GM18520 (cell line): ENCODE data around the gene PPP1R12B.
"Not testable (repeated sequence)": the region's sequence is repeated elsewhere in the genome, so short reads cannot be mapped to it uniquely, and the experiment has no call there.

Experiments
- ATAC-seq: cut with Tn5 transposase; IDR thresholded peaks from one replicate; pipeline ENCODE4 v1.9.1; 2021; ENCODE audit not compliant: unreplicated experiment

PPP1R12B gene

DNA sequence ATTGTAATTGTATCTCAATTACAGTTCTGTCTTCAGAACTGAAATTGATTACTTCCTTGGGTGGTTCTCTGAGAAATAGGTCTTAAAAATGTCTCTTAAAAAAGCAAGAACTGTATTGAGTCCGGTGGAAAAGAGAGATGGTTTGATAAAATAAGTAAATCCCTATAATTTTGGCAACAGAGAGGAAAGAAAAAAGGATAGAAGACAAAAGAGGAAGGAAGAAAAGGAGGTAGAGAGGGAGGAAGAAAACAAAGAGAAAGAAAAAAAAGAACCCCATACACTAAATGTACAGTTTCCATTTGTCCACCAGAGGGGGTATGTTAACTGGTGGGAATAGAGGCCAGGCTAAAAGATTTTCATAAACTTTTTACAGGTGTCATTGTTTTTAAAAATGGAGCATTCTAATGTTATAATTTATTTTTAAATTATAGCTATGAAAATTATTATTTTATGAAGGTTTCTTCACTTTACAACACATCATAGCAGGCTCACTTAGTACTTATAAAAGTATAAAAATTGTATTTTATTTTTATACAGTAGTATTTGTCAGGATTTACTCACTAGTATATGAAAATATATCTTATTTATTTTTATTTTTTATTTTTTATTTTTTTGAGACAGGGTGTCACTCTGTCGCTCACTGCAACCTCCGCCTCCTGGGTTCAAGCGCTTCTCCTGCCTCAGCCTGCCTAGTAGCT, 4.7 kb upstream of the PPP1R12B start:
- no peak for ATAC-seq

DNA sequence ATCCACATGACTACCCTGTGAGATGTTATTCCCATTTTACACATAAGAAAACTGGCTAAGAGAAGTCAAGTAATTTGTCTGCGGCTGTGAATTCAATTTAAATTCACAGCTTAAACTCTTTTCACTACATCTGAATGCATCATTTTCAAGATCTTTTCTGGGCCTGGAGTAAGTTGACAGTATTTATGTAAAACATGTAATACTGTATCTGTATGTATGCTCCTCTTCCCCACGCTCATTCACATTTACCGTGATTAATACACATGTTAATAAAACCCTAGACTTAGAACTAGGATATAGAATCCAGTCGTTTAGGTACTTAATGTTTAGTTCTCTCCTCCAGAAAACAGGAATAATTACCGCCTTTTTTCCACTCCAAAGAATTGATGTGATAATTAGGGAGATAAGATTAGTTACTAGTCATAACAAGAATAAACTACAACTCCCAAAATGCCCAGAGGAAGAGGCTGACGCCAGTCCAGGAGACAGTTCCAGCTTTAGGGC, 442 bp upstream of the PPP1R12B start:
- ATAC-seq, result no peak

DNA sequence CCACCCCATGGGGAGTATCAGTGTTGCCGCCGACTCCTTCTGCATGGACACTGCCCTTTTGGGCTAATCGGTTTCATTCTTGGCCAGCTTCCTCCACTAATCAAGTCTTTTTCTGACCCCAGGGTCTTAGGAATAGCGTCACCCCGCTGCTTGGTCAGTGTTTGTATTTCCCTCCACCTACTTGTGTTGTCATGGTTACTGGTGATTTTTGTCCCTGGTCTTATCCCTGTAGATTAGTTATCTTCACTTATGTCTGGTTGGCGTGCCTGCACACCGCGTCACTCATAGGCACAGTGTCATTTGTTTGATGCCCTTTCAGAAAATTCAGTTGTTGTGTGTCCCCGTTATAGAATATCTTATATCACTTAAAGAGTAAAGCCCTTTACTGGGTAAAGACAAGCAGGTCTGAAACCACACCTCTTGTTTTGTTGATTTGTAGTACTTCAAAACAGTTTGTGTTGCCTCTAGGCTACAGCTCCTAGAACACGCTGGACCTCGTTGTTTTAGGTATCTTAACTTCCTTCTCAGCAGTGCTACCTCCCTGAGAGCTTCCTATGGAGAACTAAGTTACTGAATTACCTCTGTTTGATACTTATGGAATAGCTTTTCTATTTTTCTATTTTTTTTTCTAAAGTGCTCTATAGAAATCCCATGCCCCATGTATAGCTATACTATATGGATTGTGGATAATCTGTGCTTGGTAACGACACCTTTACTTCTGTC, 868 bp downstream of the PPP1R12B start:
- ATAC-seq, result no peak

DNA sequence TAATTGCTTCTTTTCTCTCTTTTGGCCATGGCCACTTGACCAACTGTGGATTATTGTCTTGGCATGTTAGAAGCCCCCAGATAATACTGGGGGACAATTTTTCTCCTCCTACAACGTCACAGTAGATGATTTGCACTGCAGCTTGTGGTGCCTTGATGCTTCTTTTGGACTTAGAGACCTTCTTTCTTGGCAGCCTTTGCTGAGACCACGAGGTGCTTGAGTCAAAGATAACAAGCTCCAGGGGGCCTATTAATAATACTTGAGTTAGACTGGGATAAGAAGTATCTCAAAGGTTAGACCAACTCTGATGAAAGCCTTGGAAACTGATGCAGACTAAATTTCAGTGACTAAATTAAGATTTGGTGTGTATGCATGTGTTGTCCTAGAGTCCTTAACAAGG, 3.2 kb downstream of the PPP1R12B start:
- no peak for ATAC-seq

GRCh38 chr1:202352583-202353197, 4.2 kb downstream of the PPP1R12B start:
- not testable (repeated sequence) for ATAC-seq

- no peak for ATAC-seq
Observed at GRCh38 chr1:202355944-202356553, 7.5 kb downstream of the PPP1R12B start.

DNA sequence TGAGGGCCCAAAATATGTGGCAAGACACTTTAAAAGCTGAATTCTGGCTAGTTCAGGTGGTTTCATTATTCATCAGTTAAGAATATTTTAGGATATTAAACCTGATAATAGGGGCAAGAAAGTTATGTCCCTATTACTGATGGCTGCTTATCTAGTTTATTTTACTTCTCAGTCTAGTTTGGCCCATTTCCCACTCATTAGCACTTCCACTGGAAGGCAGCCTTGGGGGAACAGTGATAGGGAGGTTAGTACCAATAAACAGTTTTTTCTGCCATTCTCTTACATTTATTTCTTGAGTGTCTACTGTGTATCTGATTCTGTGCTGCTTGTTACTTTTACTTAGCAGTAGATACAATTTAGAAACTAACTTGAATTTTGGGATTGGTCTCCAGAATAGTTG, 9.0 kb downstream of the PPP1R12B start:
- ATAC-seq, result no peak

DNA sequence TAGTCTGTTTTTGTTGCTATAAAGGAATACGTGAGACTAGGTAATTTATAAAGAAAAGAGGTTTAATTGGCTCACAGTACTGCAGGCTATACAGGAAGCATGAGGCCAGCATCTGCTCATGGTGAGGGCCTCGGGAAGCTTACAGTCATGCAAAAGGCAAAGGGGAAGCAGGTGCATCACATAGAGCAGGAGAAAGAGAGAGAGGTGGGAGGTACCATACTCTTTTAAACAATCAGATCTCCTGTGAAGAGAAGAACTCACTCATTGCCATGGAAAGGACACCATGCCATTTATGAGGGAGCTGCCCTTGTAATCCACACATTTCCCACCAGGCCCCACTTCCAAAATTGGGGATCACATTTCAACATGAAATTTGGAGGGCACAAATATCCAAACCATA, 12.7 kb downstream of the PPP1R12B start:
- ATAC-seq, result no peak

- no peak for ATAC-seq
Observed at GRCh38 chr1:202361701-202362100, 13.2 kb downstream of the PPP1R12B start.

- ATAC-seq, result no peak
Observed at GRCh38 chr1:202362212-202362611, 13.7 kb downstream of the PPP1R12B start.

DNA sequence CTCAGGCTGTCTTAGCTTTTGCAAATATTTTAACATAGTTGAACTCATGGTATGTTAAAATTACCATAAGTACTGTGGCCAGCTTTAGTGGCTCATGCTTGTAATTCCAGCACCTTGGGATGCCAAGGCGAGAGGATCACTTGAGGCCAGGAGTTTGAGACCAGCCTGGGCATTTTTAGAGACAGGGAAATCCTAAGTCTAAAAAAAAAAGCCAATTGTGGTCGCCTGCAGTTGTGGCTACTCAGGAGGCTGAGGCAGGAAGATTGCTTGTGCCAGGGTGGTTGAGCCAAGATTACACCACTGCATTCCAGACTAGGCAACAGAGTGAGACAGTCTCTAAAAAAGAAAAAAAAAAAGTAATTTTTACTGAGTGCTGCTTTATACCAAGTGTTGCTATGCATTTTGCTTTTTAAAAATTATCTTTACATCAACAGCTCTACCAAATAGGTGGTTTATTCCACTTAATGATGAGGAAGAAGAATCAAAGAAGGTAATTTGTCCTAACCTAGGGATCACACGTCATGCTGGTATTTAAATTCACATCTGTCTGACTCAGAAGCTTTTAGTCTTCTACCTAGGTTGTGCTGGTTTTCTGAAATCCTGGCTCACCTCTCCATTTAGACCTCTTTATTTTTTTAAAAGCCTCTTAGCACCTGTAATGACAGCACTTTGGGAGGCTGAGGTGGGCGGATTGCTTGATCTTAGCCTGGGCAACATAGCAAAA, 16.8 kb downstream of the PPP1R12B start:
- no peak for ATAC-seq

DNA sequence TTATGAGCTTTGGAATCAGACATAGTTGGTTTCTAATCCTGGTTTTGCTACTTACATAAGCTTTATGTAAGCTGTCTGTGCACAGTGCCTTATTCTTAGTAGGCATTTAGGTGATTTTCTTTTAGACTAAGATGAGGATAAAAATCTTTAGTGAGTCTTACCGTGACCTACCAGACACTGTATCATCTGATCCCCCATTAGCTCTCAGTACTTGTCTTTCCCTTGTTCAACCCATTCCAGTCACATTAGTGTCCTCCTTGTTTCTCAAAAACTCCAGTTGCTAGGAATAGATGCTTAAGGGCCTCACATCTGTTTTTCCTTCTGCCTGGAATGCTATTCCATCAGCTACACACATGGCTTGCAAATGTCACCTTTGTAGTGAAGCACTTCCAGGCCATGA, 18.8 kb downstream of the PPP1R12B start:
- ATAC-seq, result no peak

DNA sequence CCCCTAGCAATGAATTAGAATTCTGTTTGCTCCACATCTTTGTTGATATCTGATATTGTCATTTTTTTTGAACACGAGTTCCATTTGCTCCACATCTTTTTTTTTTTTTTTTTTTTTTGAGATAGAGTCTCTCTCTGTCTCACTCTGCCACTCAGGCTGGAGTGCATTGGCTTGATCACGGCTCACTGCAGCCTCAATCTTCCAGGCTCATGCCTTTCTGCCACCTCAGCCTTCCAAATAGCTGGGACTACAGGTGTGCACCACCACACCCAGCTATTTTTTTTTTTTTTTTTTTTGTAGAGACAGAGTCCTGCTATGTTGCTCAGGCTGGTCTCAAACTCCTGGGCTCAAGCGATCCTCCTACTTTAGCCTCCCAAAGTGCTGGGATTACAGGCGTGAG, 22.4 kb downstream of the PPP1R12B start:
- ATAC-seq, result not testable (repeated sequence)

DNA sequence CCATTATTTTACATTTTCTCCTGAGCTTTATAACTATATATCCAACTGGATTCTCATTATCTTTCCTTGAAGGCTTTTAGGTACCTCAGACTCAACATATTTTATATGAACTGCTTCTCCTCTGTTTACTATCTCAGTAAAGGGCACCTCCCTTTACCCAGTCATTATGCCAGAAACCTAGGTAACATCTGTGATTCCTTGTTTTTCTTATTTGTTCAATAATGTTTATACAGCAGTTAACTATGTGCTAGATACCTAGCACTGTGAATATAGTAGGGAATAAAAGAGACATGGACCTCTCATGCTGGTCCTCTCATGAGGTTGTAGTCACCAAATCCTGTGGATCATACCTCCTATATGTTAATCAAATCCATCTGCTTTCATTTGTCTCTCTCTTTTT, 25.6 kb downstream of the PPP1R12B start:
- ATAC-seq, result no peak

GRCh38 chr1:202375175-202375574, 26.7 kb downstream of the PPP1R12B start:
- ATAC-seq, result not testable (repeated sequence)

DNA sequence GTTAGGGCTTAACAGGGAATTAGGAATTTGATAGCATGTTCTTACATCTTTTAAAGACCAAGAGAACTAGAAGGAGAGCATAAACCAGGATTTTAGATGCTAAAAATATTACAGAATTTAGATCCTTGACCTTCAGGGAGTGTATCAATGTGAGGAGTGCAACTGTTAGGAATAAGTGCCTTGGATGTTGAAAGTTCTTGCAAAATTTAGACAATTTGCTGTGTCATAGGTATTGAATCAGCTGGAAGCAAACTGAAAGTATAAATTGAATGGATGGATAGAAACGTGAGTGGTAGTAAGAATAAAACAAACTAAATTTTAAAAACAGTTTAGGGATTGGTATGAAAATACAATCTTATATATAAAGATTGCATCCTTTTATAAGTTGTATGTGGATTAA, 27.7 kb downstream of the PPP1R12B start:
- ATAC-seq, result no peak

GRCh38 chr1:202379884-202380529, 31.5 kb downstream of the PPP1R12B start:
- not testable (repeated sequence) for ATAC-seq

- ATAC-seq, result not testable (repeated sequence)
Observed at GRCh38 chr1:202380535-202380934, 32.0 kb downstream of the PPP1R12B start.

- ATAC-seq, result not testable (repeated sequence)
Observed at GRCh38 chr1:202381867-202382266, 33.4 kb downstream of the PPP1R12B start.

- ATAC-seq, result not testable (repeated sequence)
Observed at GRCh38 chr1:202395831-202396230, 47.3 kb downstream of the PPP1R12B start.
